SK-N-SH (cell line): Measurements from ENCODE around the gene MEA1. TPM values are rescaled to one million over a fixed set of nuclear protein-coding genes. Genes with fewer than 3 reads are reported as not detected.

ENCODE experiments used
- CTCF ChIA-PET: fragments of 300-600, 350-600 bp; formaldehyde crosslinking; extraction: SDS; loops from one replicate; lab custom pipeline; 2021; lab: Yijun Ruan, JAX
- POLR2A ChIA-PET: fragments of 350-600 bp; sonication (Branson Sonifier 250); formaldehyde crosslinking; extraction: SDS; loops from one replicate; lab custom pipeline; 2020; ENCODE audit warnings: antibody characterized with exemption, inconsistent platforms; lab: Yijun Ruan, JAX
- DNase-seq: peaks from one replicate; pipeline ENCODE4 v3.0.0; 2012
- H2AFZ ChIP-seq: fragments of 200-600 bp; sonication (generic); 2 replicates; pipeline ENCODE4 v1.8.1; 2016; ENCODE audit warnings: antibody characterized with exemption, mild to moderate bottlenecking, low read depth
- H3F3A ChIP-seq: fragments of 200-600 bp; sonication (generic); replicated peaks from 2 replicates; pipeline ENCODE3; 2016; ENCODE audit warnings: antibody characterized with exemption, mild to moderate bottlenecking; ENCODE audit not compliant: insufficient read depth
- H3K27ac ChIP-seq, 2 experiments: fragments of 200-500 bp in 1 of 2; fragments of 200-600 bp in 1 of 2; sonication (Bioruptor generic) in 1 of 2; sonication (generic), shearing (Covaris generic) in 1 of 2; 2 replicates each; pipeline versions ENCODE4 v1.5.1 to v1.6.1; 2014 to 2016; ENCODE audit warnings: low read depth in 2 of 2, inconsistent platforms in 1 of 2, low read length in 1 of 2, mild to moderate bottlenecking in 1 of 2, mixed read lengths in 1 of 2
- H3K27me3 ChIP-seq: fragments of 200-600 bp; sonication (generic), shearing (Covaris generic); 2 replicates; pipeline ENCODE4 v1.6.1; 2016; ENCODE audit warnings: mixed run types; ENCODE audit not compliant: insufficient read depth
- H3K36me3 ChIP-seq, 2 experiments: fragments of 200-500 bp in 1 of 2; fragments of 200-600 bp in 1 of 2; sonication (Bioruptor generic) in 1 of 2; sonication (generic) in 1 of 2; replicated peaks in 1 of 2; 2 replicates each; pipeline versions ENCODE3 to v1.5.1; 2014 to 2016; ENCODE audit warnings: low read length in 1 of 2, mild to moderate bottlenecking in 1 of 2; ENCODE audit not compliant: insufficient read depth in 2 of 2, control insufficient read depth in 1 of 2
- H3K4me1 ChIP-seq, 2 experiments: fragments of 200-500 bp in 1 of 2; fragments of 200-600 bp in 1 of 2; sonication (Bioruptor generic) in 1 of 2; sonication (generic), shearing (Covaris generic) in 1 of 2; 2 replicates each; pipeline versions ENCODE4 v1.5.1 to v1.6.1; 2014 to 2016; ENCODE audit warnings: low read depth in 1 of 2, low read length in 1 of 2, mixed run types in 1 of 2; ENCODE audit not compliant: insufficient read depth in 2 of 2, control insufficient read depth in 1 of 2
- H3K4me2 ChIP-seq: fragments of 200-600 bp; sonication (generic), shearing (Covaris generic); 2 replicates; pipeline ENCODE4 v1.6.1; 2017; ENCODE audit warnings: mixed run types
- H3K4me3 ChIP-seq, 2 experiments: fragments of 200-500 bp in 1 of 2; fragments of 200-600 bp in 1 of 2; sonication (Bioruptor generic) in 1 of 2; sonication (generic), shearing (Covaris generic) in 1 of 2; 2 replicates each; pipeline versions ENCODE4 v1.5.1 to v1.8.1; 2014 to 2016; ENCODE audit warnings: low read depth in 2 of 2, inconsistent platforms in 1 of 2, low read length in 1 of 2, mild to moderate bottlenecking in 1 of 2, mixed read lengths in 1 of 2, moderate library complexity in 1 of 2
- H3K79me2 ChIP-seq: fragments of 200-600 bp; sonication (generic); 2 replicates; pipeline ENCODE4 v1.8.1; 2017; ENCODE audit warnings: mild to moderate bottlenecking; ENCODE audit not compliant: insufficient read depth
- H3K9ac ChIP-seq: fragments of 200-600 bp; sonication (generic); 2 replicates; pipeline ENCODE4 v1.6.1; 2017; ENCODE audit warnings: mixed run types
- H3K9me2 ChIP-seq: fragments of 200-600 bp; sonication (generic); 2 replicates; pipeline ENCODE4 v1.6.1; 2017; ENCODE audit warnings: mixed run types
- H3K9me3 ChIP-seq: fragments of 200-600 bp; sonication (generic); 2 replicates; pipeline ENCODE4 v1.6.1; 2017; ENCODE audit warnings: mixed run types, mild to moderate bottlenecking, moderate library complexity
- H4K20me1 ChIP-seq: fragments of 200-600 bp; sonication (generic); 2 replicates; pipeline ENCODE4 v1.6.1; 2017; ENCODE audit warnings: mild to moderate bottlenecking, mixed run types; ENCODE audit not compliant: insufficient read depth
- CTCF ChIP-seq: fragments of 200-600 bp; sonication (generic); IDR thresholded peaks from 2 replicates; pipeline ENCODE4 v1.6.1; 2017; ENCODE audit warnings: antibody characterized with exemption, mild to moderate bottlenecking, moderate library complexity
- ELF1 ChIP-seq: IDR thresholded peaks from 2 replicates; pipeline ENCODE4 v1.4.0; 2012
- EZH2phosphoT487 ChIP-seq: fragments of 200-600 bp; sonication (generic); IDR thresholded peaks from 2 replicates; pipeline ENCODE4 v1.6.1; 2017; ENCODE audit warnings: low read depth, mixed run types, mild to moderate bottlenecking, antibody characterized with exemption, moderate library complexity, borderline replicate concordance
- FOXJ3 ChIP-seq: sonication (generic); formaldehyde crosslinking; IDR thresholded peaks from 2 replicates; pipeline ENCODE4 v1.5.1; 2020; ENCODE audit warnings: mild to moderate bottlenecking, missing genetic modification reagents
- FOXM1 ChIP-seq: IDR thresholded peaks from 2 replicates; pipeline ENCODE4 v1.4.0; 2012; ENCODE audit warnings: low read depth, mild to moderate bottlenecking
- GATA2 ChIP-seq: sonication (generic); formaldehyde crosslinking; IDR thresholded peaks from 2 replicates; pipeline ENCODE4 v1.5.0; 2020; ENCODE audit warnings: mild to moderate bottlenecking, missing genetic modification reagents
- MAX ChIP-seq: IDR thresholded peaks from 2 replicates; pipeline ENCODE4 v1.4.0; 2012; ENCODE audit warnings: low read depth
- NRF1 ChIP-seq: IDR thresholded peaks from 2 replicates; pipeline ENCODE4 v1.6.1; 2012; ENCODE audit warnings: low read depth, mild to moderate bottlenecking, low read length
- POLR2AphosphoS5 ChIP-seq: IDR thresholded peaks from 2 replicates; pipeline ENCODE4 v1.6.1; 2012; ENCODE audit warnings: low read depth, low read length
- RAD21 ChIP-seq: IDR thresholded peaks from 2 replicates; pipeline ENCODE4 v1.6.1; 2012; ENCODE audit warnings: mild to moderate bottlenecking, low read length
- REST ChIP-seq: IDR thresholded peaks from 2 replicates; pipeline ENCODE4 v1.6.1; 2012; ENCODE audit warnings: mild to moderate bottlenecking, low read depth, low read length, moderate library complexity
- RFX5 ChIP-seq: IDR thresholded peaks from 2 replicates; pipeline ENCODE4 v1.6.1; 2012; ENCODE audit warnings: mild to moderate bottlenecking, improper control_type of control experiment, low read length
- RXRA ChIP-seq: IDR thresholded peaks from 2 replicates; pipeline ENCODE4 v1.4.0; 2012; ENCODE audit warnings: low read depth, mild to moderate bottlenecking, borderline replicate concordance
- SMC3 ChIP-seq: IDR thresholded peaks from 2 replicates; pipeline ENCODE4 v1.6.1; 2012; ENCODE audit warnings: low read depth, low read length, improper control_type of control experiment
- TCF12 ChIP-seq: IDR thresholded peaks from 2 replicates; pipeline ENCODE4 v1.4.0; 2012
- TEAD4 ChIP-seq: IDR thresholded peaks from 2 replicates; pipeline ENCODE4 v1.4.0; 2012; ENCODE audit warnings: mild to moderate bottlenecking, borderline replicate concordance; ENCODE audit not compliant: insufficient read depth
- USF1 ChIP-seq: IDR thresholded peaks from 2 replicates; pipeline ENCODE4 v1.4.0; 2012; ENCODE audit warnings: low read depth, borderline replicate concordance
- ZBTB33 ChIP-seq: IDR thresholded peaks from 2 replicates; pipeline ENCODE4 v1.4.0; 2012; ENCODE audit warnings: low read depth, borderline replicate concordance
- WGBS: methylation state at CpG from one replicate; pipeline ENCODE4 v1.1.6; 2017; ENCODE audit warnings: low lambda C conversion rate; 5-methylcytosine and 5-hydroxymethylcytosine counted together
- polyA plus RNA-seq, 3 experiments: library from polyadenylated mRNA; depleted of rRNA; stranded (reverse); fragments of >200 nt; gene quantifications; 2 replicates each; pipeline ENCODE4 v1.2.3, GENCODE V29; 2012

Gene MEA1
- polyA plus RNA-seq, 1 of the 3 experiments (the other 2 are of a cell fraction), result 171 TPM

- Histone ChIP-seq H3K9me2 (no peaks in the 10 kb centered on the region), H2AFZ (no peak overlapping the region), H3K4me2 (no peak overlapping the region), H3K27ac (no peak overlapping the region), H3K36me3 (peaks cover 5 to 8% of the 10 kb centered on the region in 2 experiments), H3K4me1 (peaks cover 4 to 9% of the 10 kb centered on the region in 2 experiments; a peak in 3 of 4 replicates), H3K4me3 (no peak overlapping the region), H3K27me3 (no peaks in the 10 kb centered on the region), H3K9me3 (no peaks in the 10 kb centered on the region), H3K79me2 (peaks cover 39% of the 10 kb centered on the region), H3K9ac (no peak overlapping the region), H3F3A (peaks cover 14% of the 10 kb centered on the region), H4K20me1 (no peaks in the 10 kb centered on the region)
- ChIA-PET POLR2A (interaction anchor here (1.3 kb wide), 1 partner anchor 14 kb away, joined by 3 read pairs; the partner anchor contains the start of gene GNMT), CTCF (interaction anchor here (1.9 kb wide), 1 partner anchor 11 kb away, joined by 6 read pairs; no protein-coding TSS in a partner anchor)
- TF ChIP-seq TCF12, result no peak
- no peak for TF ChIP-seq EZH2phosphoT487
- no peak for TF ChIP-seq USF1
- no peak for TF ChIP-seq MAX
- no peak for TF ChIP-seq RXRA
- TF ChIP-seq RAD21, result no peak
- TF ChIP-seq FOXM1, result no peak
- TF ChIP-seq SMC3, result no peak
- TF ChIP-seq TEAD4, result no peak
- TF ChIP-seq ELF1, result no peak
- 97% methylated on average over 3 of the region's 3 CpGs for WGBS
- no peak for DNase-seq
Observed at GRCh38 chr6:42973926-42974325, 39.8 kb downstream of the MEA1 start.

GRCh38 chr6:42971746-42972327, 41.9 kb downstream of the MEA1 start:
- H3K79me2 ChIP-seq, result peaks cover 19% of the 10 kb centered on the region
- 86% methylated on average over 3 of the region's 3 CpGs for WGBS
- DNase-seq, result no peak
- H3K36me3 ChIP-seq, result peaks cover 5 to 16% of the 10 kb centered on the region in 2 experiments
- H3K4me2 ChIP-seq, result no peak overlapping the region
- H3K9me3 ChIP-seq, result no peaks in the 10 kb centered on the region
- no peaks in the 10 kb centered on the region for H3K9me2 ChIP-seq
- H2AFZ ChIP-seq, result no peak overlapping the region
- peaks cover 10% of the 10 kb centered on the region for H3F3A ChIP-seq
- no peak overlapping the region for H3K4me3 ChIP-seq
- POLR2A ChIA-PET, result no interaction called here
- H3K27me3 ChIP-seq, result no peaks in the 10 kb centered on the region
- H3K4me1 ChIP-seq, result peaks cover 0 to 9% of the 10 kb centered on the region in 2 experiments; a peak in 3 of 4 replicates
- no peak overlapping the region for H3K9ac ChIP-seq
- peak overlapping the region in 1 of 2 experiments; percentile 44; a peak in 2 of 4 replicates for H3K27ac ChIP-seq
- CTCF ChIA-PET, result interaction anchor here (1.4 kb wide), 1 partner anchor 8 kb away, joined by 4 read pairs; no protein-coding TSS in a partner anchor
- no peaks in the 10 kb centered on the region for H4K20me1 ChIP-seq
- no peak for TF ChIP-seq CTCF
- no peak for TF ChIP-seq FOXM1
- TF ChIP-seq ZBTB33, result no peak
- no peak for TF ChIP-seq REST
- TF ChIP-seq MAX, result no peak
- no peak for TF ChIP-seq SMC3
- TF ChIP-seq RFX5, result no peak
- no peak for TF ChIP-seq FOXJ3 (CRISPR knock-in tag)
- TF ChIP-seq POLR2AphosphoS5, result no peak
- no peak for TF ChIP-seq NRF1
- no peak for TF ChIP-seq GATA2 (CRISPR knock-in tag)
